GM18519 (cell line): ENCODE data around the gene MAP4K4.

ENCODE experiments used
- ATAC-seq: cut with Tn5 transposase; IDR thresholded peaks from one replicate; pipeline ENCODE4 v1.9.1; 2021; ENCODE audit warnings: mild to moderate bottlenecking, moderate library complexity; ENCODE audit not compliant: unreplicated experiment, low FRiP score

Gene MAP4K4

GRCh38 chr2:101718479-101718878 is 21.0 kb downstream of the MAP4K4 start:
- ATAC-seq: no peak

GRCh38 chr2:101718993-101719571 is 21.6 kb downstream of the MAP4K4 start:
- no peak for ATAC-seq

- no peak for ATAC-seq
Measured at GRCh38 chr2:101720732-101721131, 23.2 kb downstream of the MAP4K4 start.

- no peak for ATAC-seq
Measured at GRCh38 chr2:101722864-101723263, 25.4 kb downstream of the MAP4K4 start.

- ATAC-seq: no peak
Measured at GRCh38 chr2:101723371-101724124, 26.0 kb downstream of the MAP4K4 start.

- ATAC-seq: no peak
Measured at GRCh38 chr2:101724125-101724474, 26.6 kb downstream of the MAP4K4 start.

- ATAC-seq: no peak
Measured at GRCh38 chr2:101725038-101725437, 27.5 kb downstream of the MAP4K4 start.

GRCh38 chr2:101725515-101726192 is 28.1 kb downstream of the MAP4K4 start:
- ATAC-seq: no peak

- ATAC-seq: no peak
Measured at GRCh38 chr2:101728865-101729264, 31.4 kb downstream of the MAP4K4 start.

GRCh38 chr2:101729521-101730190 is 32.1 kb downstream of the MAP4K4 start:
- no peak for ATAC-seq

GRCh38 chr2:101731221-101732054 is 33.9 kb downstream of the MAP4K4 start:
- no peak for ATAC-seq

GRCh38 chr2:101732199-101732598 is 34.7 kb downstream of the MAP4K4 start:
- ATAC-seq: no peak

GRCh38 chr2:101732773-101733256 is 35.3 kb downstream of the MAP4K4 start:
- ATAC-seq: no peak

- no peak for ATAC-seq
Measured at GRCh38 chr2:101733257-101733993, 35.9 kb downstream of the MAP4K4 start.

- ATAC-seq: no peak
Measured at GRCh38 chr2:101734505-101735165, 37.1 kb downstream of the MAP4K4 start.

- ATAC-seq: no peak
Measured at GRCh38 chr2:101735166-101735533, 37.6 kb downstream of the MAP4K4 start.

GRCh38 chr2:101736233-101736632 is 38.7 kb downstream of the MAP4K4 start:
- no peak for ATAC-seq

- ATAC-seq: no peak
Measured at GRCh38 chr2:101736861-101737291, 39.4 kb downstream of the MAP4K4 start.
